Measurements from ENCODE around the gene GEMIN7. TPM values are rescaled to one million over a fixed set of nuclear protein-coding genes. Genes with fewer than 3 reads are reported as not detected.

Gene GEMIN7
- total RNA-seq, 1 donor from 2014 or later: 33.6 TPM

DNA sequence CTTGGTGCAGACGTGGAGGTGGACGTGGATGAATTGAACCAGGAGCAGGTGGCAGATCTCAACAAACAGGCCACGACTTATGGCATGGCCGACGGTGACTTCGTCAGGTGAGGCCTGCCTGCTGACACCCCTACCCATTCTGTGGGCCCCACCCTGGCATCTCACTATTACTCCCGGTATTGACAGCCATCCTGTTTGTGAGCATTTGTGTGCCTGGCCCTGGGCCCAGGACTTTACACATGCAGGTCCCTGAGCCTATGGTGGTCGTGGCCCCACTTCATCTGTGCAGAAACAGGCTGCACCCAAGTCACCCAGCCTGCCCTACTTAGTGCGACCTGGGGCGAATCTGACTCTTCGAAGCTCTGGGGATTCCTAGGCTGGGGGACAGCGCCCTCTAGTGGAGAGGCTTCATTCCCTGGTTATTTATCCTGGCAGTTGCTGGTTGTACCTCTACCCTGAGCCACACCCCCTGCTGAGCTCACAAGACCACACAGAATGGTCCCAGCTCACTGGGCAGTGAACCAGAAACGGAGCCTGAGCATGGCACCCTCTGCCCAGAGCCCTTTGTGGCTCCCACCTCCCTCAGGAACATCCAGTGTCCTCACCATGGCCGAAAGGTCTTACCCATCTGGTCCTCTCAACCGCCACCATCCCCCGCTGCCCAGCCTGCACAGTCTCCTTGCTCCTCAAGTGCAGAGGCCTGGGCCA lies 19.6 kb upstream of the GEMIN7 start:
- DNase-seq (ENCODE audit: extremely low read depth, low read depth, low spot score): peak; percentile 44

DNA sequence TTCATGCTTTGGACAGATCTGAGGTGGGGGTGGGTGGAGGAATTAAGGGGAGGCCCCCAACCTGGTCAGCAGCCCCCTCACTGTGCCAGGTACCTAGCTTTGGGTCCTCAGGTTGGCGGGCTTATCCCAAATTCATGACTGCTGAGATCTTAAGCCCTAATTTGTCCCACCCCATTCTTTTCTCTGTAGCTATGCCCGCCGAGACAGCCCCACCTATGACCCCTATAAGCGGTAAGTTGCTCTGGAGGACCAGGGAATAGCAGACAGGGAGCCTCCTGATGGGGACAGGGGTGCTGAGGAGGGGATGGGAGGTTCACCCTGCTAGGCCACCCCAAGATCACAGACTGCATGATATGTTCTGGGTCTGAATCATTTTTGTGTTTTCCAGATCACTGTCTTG lies 17.1 kb upstream of the GEMIN7 start:
- no peak for DNase-seq (ENCODE audit: extremely low read depth, low read depth, low spot score)

DNA sequence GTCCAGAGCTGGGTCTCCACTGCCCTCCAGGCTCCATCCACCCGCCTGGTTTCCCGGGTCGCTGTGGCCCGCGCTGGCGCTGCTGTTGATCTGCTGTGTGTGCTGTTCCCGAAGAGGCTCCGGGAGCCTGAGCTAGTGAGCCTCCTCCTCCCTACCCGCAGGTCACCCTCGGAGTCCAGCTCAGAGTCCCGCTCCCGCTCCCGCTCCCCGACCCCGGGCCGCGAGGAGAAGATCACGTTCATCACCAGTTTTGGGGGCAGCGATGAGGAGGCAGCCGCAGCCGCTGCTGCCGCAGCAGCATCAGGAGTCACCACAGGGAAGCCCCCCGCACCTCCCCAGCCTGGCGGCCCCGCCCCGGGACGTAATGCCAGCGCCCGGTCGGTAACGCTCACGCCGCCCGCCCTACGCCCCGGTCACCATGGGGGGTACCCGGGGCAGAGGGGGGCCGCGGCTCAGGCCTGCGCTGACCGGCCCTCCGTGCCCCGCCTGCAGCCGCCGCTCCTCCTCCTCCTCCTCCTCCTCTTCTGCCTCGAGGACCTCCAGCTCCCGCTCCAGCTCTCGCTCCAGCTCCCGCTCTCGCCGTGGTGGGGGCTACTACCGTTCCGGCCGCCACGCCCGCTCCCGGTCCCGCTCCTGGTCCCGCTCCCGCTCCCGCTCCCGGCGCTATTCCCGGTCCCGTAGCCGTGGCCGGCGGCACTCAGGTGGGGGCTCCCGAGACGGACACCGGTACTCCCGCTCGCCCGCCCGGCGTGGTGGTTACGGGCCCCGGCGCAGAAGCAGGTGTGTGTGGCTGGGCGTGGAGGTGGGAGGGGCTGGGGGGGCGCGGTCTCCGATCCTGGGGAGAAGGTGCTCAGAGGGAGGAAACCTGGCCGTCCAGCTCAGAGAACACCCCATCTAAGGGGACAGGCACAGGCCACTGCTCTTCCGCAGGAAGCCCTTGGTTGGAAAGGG lies 14.9 kb upstream of the GEMIN7 start:
- no peak for DNase-seq (ENCODE audit: extremely low read depth, low read depth, low spot score)

DNA sequence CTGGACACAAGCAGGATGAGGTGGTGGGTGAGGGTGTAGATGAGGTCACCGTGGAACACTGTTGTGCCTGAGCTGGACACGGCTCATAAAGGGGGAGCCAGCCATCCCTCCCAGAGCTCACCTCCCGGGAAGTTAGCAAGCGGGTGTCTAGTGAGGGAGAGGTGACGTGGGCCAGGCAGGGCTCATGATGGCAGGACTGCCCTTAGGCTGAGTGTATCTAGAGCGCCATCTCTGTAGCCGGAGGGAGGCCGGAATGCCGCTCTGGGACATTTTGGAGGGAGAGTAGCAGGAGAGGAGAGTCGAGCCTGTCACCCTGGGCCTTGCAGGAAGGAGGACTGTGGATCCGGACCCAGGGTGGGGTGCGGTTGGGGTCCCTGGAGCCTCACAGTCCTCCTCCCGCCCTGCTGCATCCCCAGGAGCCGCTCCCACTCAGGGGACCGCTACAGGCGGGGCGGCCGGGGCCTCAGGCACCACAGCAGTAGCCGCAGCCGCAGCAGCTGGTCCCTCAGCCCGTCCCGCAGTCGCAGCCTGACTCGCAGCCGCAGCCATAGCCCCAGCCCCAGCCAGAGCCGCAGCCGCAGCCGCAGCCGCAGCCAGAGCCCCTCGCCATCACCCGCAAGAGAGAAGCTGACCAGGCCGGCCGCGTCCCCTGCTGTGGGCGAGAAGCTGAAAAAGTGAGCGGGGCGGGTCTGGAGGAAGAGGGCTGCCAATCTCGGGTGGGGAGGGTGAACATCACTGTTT lies 12.0 kb upstream of the GEMIN7 start:
- no peak for DNase-seq (ENCODE audit: extremely low read depth, low read depth, low spot score)

DNA sequence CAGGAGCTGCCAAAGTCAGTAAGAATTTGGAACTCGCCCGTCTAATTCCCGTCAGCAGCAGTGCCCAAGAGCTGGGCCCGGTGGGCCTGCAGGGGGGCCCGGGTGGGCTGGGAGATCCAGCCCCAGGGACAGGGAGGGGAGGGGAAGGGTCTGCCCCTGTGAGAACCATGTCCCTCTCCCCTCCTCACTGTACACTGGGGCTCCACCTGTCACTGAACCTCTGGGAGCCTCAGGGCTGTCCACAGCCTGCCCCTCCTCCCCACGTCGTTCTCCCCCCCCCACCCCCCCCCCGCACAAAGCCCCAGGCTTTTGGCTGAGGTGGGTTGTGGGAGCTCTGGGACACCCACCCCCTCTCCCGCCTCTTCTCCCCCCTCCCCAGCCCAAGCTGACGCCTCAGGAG lies 11.0 kb upstream of the GEMIN7 start:
- DNase-seq (ENCODE audit: extremely low read depth, low read depth, low spot score): no peak

GRCh38 chr19:45069056-45069455 lies 10.0 kb upstream of the GEMIN7 start:
- DNase-seq (ENCODE audit: extremely low read depth, low read depth, low spot score): no peak

- no peak for DNase-seq (ENCODE audit: extremely low read depth, low read depth, low spot score)
These were observed 8.8 kb upstream of the GEMIN7 start for GRCh38 chr19:45070214-45070613.

DNA sequence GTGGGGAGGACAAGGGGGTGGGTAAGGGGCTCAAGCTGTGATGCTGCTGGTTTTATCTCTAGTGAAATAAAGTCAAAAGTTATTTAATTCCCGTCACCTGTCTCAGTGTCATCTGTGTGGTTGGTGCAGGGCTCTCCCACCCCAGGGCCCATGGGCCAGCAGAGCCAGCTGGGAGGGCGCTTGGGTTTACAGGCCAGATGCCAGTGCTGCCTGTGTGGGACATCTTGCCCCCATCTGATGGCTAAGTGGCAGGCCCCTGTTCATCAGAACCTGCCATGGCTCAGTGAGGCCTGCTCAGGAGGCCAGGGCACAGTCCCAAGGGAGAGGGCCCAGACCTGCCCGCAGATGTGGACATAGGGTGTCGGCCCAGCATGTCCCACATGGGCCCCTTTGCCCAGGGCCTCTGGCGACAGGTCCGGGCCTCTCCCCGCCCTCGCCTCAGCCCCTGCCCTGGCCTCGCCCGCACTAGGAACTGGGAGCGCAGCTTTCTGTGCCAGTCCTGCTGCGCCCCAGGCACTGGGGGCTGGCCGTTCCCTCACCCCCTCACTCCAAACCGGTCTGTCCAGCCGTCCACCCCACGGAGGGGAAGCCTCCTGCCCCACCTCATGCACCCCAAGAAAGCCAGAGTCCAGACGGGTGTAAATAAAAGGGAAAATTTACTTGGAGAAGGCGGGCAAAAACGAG lies 8.1 kb upstream of the GEMIN7 start:
- DNase-seq (ENCODE audit: extremely low read depth, low read depth, low spot score): no peak

DNA sequence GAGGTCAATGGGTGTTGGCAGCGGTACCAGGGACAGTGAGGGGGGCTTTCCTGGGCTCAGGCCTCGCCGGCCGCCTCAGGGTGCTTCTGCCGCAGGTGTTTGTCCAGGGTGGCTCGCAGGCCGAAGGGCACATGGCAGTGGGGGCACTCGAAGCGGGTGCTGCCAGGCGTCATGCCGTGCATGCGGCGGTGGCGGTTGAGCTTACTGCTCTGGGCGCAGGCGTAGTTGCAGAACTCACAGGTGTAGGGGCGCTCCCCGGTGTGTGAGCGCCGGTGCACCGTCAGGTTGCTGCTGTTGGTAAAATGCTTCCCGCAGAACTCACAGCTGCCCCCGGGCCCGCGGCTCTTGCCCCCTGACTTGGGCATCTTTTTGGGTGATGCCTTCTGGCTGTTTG lies 7.5 kb upstream of the GEMIN7 start:
- no peak for DNase-seq (ENCODE audit: extremely low read depth, low read depth, low spot score)

DNA sequence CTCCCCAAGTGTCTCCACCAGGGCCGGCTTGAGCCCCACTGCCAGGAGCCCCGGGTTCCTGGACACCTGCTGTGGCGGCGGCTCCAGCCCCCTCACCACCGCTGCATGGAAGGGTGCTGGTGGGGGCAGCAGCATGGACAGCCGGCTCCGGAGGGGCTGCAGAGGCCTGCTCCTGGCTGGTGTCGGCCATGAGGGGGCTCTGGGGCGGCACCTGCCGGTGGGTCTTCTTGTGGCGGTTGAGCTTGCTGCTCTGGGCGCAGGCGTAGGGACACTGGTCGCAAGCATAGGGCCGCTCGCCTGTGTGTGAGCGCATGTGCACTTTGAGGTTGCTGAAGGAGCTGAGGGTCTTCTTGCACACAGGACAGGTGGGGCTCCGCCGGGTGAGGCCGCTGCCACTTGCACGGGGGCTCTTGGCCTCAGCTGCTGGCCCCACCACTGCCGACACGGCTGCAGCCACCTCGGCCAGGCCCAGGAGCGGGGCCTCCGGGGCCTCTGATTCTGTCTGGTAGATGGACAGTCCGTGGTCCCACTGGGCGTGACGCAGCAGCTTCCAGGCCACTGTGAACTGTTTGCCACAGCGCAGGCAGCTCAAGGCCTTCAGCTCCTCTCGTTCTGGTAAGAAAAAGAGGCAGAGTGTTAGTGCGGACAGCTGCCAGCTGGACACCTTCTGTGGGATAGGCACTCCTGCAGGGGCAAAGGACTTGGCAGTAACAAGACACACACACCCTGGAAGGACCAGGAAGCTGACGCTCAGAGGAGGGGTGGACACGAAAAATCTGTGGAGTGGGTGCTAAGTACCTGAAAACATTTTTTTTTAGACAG lies 6.9 kb upstream of the GEMIN7 start:
- no peak for DNase-seq (ENCODE audit: extremely low read depth, low read depth, low spot score)

GRCh38 chr19:45074744-45075300 lies 4.2 kb upstream of the GEMIN7 start:
- no peak for DNase-seq (ENCODE audit: extremely low read depth, low read depth, low spot score)

- DNase-seq (ENCODE audit: extremely low read depth, low read depth, low spot score): no peak
These were observed 3.6 kb upstream of the GEMIN7 start for GRCh38 chr19:45075301-45076028.

DNA sequence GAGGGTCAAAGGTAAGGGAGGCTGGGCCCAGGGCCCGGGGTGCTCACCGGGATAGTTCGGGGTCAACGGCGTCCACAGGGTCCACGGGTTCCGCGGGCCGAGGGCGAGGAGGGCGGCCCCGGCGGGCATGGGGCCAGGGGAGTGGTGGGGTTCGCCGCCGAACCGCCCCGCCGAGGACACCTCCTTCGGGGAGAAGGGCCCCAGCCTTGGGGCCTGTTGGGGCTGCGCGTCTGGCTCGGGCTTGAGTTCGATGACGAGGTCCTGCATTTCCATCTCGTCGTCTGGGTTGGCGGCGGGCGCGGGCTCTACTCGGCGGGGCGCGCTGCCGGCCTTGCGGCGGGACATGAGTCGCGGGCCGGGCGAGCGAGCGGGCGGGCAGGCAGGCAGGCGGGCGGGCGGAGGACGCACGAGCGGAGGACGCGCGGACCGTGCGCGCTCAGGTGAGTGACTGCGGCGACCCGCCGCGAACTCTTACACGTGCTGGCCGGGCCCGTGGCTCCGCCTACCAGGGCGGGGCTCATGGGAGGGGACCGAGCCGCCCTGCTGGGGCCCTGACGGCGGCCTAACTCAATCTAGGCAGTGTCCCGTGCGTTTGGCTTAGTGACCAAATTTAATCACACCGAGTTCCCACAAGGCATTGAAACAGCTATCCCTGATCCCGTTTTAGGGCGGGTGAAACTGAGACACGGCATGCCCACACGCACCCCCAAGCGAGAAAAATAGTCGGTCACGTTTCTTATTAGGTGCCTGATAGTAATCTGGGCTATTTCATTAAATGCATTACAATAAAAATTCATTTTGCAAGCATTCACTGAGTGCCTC lies 2.8 kb upstream of the GEMIN7 start, which contains the start of gene ZNF296:
ZNF296 (minus strand) TSS at position 450 of the 822 bp plus-strand sequence; CDS start at position 345, 105 bp downstream.
- no peak for DNase-seq (ENCODE audit: extremely low read depth, low read depth, low spot score)

- DNase-seq (ENCODE audit: extremely low read depth, low read depth, low spot score): no peak
These were observed 2.0 kb upstream of the GEMIN7 start for GRCh38 chr19:45076851-45077730.

DNA sequence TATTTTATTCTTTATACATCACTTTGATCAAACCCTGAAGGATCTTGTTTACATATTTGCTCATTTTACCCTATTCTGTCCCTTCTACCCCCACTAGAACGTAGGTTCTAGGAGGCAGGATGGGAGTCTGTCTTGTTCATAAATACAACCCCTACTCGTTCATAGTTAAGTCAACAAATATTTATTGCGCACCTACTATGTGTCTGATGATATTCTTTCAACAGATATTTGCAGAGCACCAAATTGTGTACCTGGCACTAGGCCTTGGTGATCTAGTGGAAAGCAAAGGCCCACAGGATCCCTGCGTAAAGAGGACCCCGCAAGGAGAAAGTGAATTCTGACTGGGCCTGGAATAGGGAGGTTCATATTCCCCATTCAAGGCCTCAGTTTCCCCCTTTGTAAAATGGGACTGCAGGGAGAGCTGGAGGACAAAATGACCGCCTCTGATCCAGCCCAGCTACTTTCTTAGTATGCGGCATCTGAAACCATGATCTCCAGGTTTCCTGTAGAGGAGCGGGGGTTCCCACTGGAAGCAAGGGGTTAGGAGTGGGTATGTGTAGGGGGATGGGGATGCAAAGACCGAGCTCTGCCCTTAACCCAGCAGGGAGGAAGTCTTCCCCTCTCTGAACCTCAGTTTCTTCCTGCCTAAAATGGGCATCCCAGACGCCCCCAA lies 534 bp upstream of the GEMIN7 start:
- no peak for DNase-seq (ENCODE audit: extremely low read depth, low read depth, low spot score)

GRCh38 chr19:45079911-45080370 lies 881 bp downstream of the GEMIN7 start:
- no peak for DNase-seq (ENCODE audit: extremely low read depth, low read depth, low spot score)
